Mesenchymal stem cell (in vitro differentiated cells and primary cell): ENCODE measurements around the gene CTAGE1. TPM values are rescaled to one million over a fixed set of nuclear protein-coding genes. Genes with fewer than 3 reads are reported as not detected.

Source experiments
- DNase-seq: peaks from one replicate; pipeline ENCODE4 v3.0.0-alpha.2; 2013
- H2AFZ ChIP-seq: one replicate; pipeline ENCODE4 v1.6.1; 2013; ENCODE audit warnings: low read depth, mild to moderate bottlenecking, control low read depth, inconsistent platforms, low read length, moderate library complexity
- H2AK5ac ChIP-seq: 2 replicates; pipeline ENCODE4 v1.6.1; 2013; ENCODE audit warnings: low read length, moderate library complexity, mild to moderate bottlenecking, inconsistent platforms; ENCODE audit not compliant: severe bottlenecking
- H2BK120ac ChIP-seq: one replicate; pipeline ENCODE4 v1.6.1; 2013; ENCODE audit warnings: low read depth, mild to moderate bottlenecking, inconsistent platforms, low read length, moderate library complexity
- H2BK12ac ChIP-seq, 2 experiments: one replicate each; pipeline ENCODE4 v1.6.1; 2013; ENCODE audit warnings: inconsistent platforms in 2 of 2, low read length in 2 of 2, mild to moderate bottlenecking in 2 of 2, moderate library complexity in 2 of 2, control low read depth in 1 of 2
- H2BK15ac ChIP-seq: one replicate; pipeline ENCODE4 v1.6.1; 2013; ENCODE audit warnings: mild to moderate bottlenecking, low read depth, inconsistent platforms; ENCODE audit not compliant: poor library complexity, severe bottlenecking
- H2BK5ac ChIP-seq: 2 replicates; pipeline ENCODE4 v1.6.1; 2013; ENCODE audit warnings: low read depth, mild to moderate bottlenecking, low read length, control low read depth, inconsistent platforms; ENCODE audit not compliant: poor library complexity, severe bottlenecking
- H3K14ac ChIP-seq, 2 experiments: one replicate each; pipeline ENCODE4 v1.6.1; 2013; ENCODE audit warnings: inconsistent platforms in 2 of 2, low read length in 2 of 2, control low read depth in 1 of 2, mild to moderate bottlenecking in 1 of 2, moderate library complexity in 1 of 2
- H3K18ac ChIP-seq, 2 experiments: one replicate each; pipeline ENCODE4 v1.6.1; 2013; ENCODE audit warnings: inconsistent platforms in 2 of 2, low read length in 2 of 2, control low read depth in 1 of 2, low read depth in 1 of 2, mild to moderate bottlenecking in 1 of 2
- H3K23ac ChIP-seq, 2 experiments: one replicate each; pipeline ENCODE4 v1.6.1; 2013; ENCODE audit warnings: inconsistent platforms in 2 of 2, low read length in 2 of 2, mild to moderate bottlenecking in 2 of 2, moderate library complexity in 2 of 2, control low read depth in 1 of 2
- H3K27ac ChIP-seq: 2 replicates; pipeline ENCODE4 v1.5.1; 2013; ENCODE audit warnings: mild to moderate bottlenecking, moderate library complexity, low read length, control low read depth, inconsistent platforms; ENCODE audit not compliant: poor library complexity, severe bottlenecking
- H3K27me3 ChIP-seq, 2 experiments: 2 replicates each; pipeline versions ENCODE4 v1.6.1 to v1.7.0; 2013; ENCODE audit warnings: low read length in 2 of 2, mild to moderate bottlenecking in 2 of 2, moderate library complexity in 2 of 2, control low read depth in 1 of 2, inconsistent platforms in 1 of 2; ENCODE audit not compliant: control insufficient read depth in 1 of 2, insufficient read depth in 1 of 2
- H3K36me3 ChIP-seq, 2 experiments: 2 replicates each; pipeline versions ENCODE4 v1.6.1 to v1.7.0; 2013; ENCODE audit warnings: low read length in 2 of 2, control low read depth in 1 of 2, inconsistent platforms in 1 of 2, low read depth in 1 of 2, mild to moderate bottlenecking in 1 of 2; ENCODE audit not compliant: insufficient read depth in 2 of 2, control insufficient read depth in 1 of 2
- H3K4ac ChIP-seq, 2 experiments: one replicate each; pipeline ENCODE4 v1.6.1; 2013; ENCODE audit warnings: inconsistent platforms in 2 of 2, low read length in 2 of 2, mild to moderate bottlenecking in 2 of 2, moderate library complexity in 2 of 2, control low read depth in 1 of 2, low read depth in 1 of 2
- H3K4me1 ChIP-seq: 2 replicates; pipeline ENCODE4 v1.6.1; 2013; ENCODE audit warnings: low read depth, low read length, control low read depth; ENCODE audit not compliant: control insufficient read depth, insufficient read depth
- H3K4me2 ChIP-seq: 2 replicates; pipeline ENCODE4 v1.6.1; 2013; ENCODE audit warnings: low read length, mild to moderate bottlenecking, inconsistent platforms; ENCODE audit not compliant: poor library complexity, severe bottlenecking
- H3K4me3 ChIP-seq, 2 experiments: 2 replicates each; pipeline versions ENCODE4 v1.5.1 to v1.7.0; 2013; ENCODE audit warnings: low read length in 2 of 2, mild to moderate bottlenecking in 2 of 2, control low read depth in 1 of 2, low read depth in 1 of 2; ENCODE audit not compliant: insufficient read depth in 1 of 2
- H3K79me1 ChIP-seq: replicated peaks from 2 replicates; pipeline ENCODE4 v1.6.1; 2013; ENCODE audit warnings: mild to moderate bottlenecking, control low read depth, low read length, inconsistent platforms; ENCODE audit not compliant: poor library complexity, severe bottlenecking
- H3K9ac ChIP-seq: 2 replicates; pipeline ENCODE4 v1.7.0; 2013; ENCODE audit warnings: mild to moderate bottlenecking, low read length, moderate library complexity
- H3K9me3 ChIP-seq: 2 replicates; pipeline ENCODE4 v1.7.0; 2013; ENCODE audit warnings: mild to moderate bottlenecking, low read length; ENCODE audit not compliant: control insufficient read depth
- H4K8ac ChIP-seq: one replicate; pipeline ENCODE4 v1.6.1; 2013; ENCODE audit warnings: inconsistent platforms, mild to moderate bottlenecking, low read length, moderate library complexity
- H4K91ac ChIP-seq: one replicate; pipeline ENCODE4 v1.6.1; 2013; ENCODE audit warnings: mild to moderate bottlenecking, low read length, inconsistent platforms
- WGBS: methylation state at CpG from one replicate; pipeline ENCODE4 v1.1.7; 2013; ENCODE audit warnings: mixed read lengths; 5-methylcytosine and 5-hydroxymethylcytosine counted together
- polyA plus RNA-seq, 2 experiments: library from polyadenylated mRNA; stranded (reverse); fragments of 200-250 nt; gene quantifications; one replicate each; pipeline ENCODE4 v1.2.3, GENCODE V29; 2013

Gene CTAGE1, protein sequence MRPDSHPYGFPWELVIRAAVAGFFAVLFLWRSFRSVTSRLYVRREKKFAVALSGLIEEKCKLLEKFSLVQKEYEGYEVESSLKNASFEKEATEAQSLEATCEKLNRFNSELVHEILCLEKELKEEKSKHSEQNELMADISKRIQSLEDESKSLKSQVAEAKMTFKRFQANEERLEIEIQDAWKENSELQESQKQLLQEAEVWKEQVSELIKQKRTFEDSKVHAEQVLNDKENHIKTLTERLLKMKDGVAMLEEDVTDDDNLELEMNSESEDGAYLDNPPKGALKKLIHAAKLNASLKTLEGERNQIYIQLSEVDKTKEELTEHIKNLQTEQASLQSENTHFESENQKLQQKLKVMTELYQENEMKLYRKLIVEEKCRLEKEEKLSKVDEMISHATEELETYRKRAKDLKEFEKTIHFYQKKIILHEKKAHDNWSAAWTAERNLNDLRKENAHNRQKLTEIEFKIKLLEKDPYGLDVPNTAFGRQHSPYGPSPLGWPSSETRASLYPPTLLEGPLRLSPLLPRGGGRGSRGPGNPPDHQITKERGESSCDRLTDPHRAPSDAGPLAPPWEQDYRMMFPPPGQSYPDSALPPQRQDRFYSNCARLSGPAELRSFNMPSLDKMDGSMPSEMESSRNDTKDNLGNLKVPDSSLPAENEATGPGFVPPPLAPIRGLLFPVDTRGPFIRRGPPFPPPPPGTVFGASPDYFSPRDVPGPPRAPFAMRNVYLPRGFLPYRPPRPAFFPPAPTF
- 0.03 TPM for polyA plus RNA-seq (2013, experiment 1 of 2)
- 0.01 TPM for polyA plus RNA-seq (2013, experiment 2 of 2)

DNA sequence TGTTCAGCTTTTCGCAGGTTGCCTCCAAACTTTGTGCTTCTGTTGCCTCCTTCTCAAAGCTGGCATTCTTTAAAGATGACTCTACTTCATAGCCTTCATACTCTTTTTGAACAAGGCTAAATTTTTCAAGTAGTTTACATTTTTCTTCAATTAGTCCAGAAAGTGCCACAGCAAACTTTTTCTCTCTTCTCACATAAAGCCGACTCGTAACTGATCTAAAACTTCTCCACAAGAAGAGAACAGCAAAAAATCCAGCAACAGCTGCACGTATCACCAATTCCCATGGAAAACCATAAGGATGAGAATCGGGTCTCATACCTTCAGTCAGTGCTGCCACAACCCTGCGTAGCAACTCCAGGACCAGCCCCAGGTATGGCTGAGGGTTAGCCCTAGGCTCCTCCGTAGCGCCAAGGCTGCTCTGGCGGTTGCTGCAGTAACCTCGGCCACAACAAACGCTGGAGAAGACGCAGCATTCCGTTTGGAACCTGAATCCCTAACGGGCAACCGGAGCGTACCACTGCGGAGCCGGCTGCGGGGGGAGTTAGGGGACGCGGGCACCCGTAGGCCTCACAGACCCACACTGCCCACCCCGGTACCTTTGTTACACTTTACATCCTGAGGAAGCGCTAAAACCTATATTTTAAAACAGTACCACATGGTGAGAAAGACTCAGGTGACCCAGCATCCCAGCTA, at the start of gene CTAGE1:
Gene CTAGE1, minus strand, starts transcription at position 420 of the 693 bp plus-strand sequence. Its CDS starts 104 bp downstream, at position 316.
- peak within 1 kb of the TSS; percentile 73 for H2AFZ ChIP-seq
- no peak within 1 kb of the TSS for H2BK15ac ChIP-seq
- H3K9me3 ChIP-seq: no peaks in the 10 kb centered on the region
- peak within 1 kb of the TSS in 1 of 2 experiments; percentile 53 for H3K14ac ChIP-seq
- H3K4me2 ChIP-seq: no peak within 1 kb of the TSS
- H3K18ac ChIP-seq: peak within 1 kb of the TSS; percentile 50 to 86
- peak; percentile 29 for DNase-seq
- H3K4me3 ChIP-seq: peak within 1 kb of the TSS in 1 of 2 experiments; percentile 20
- H3K36me3 ChIP-seq: no peaks in the 10 kb centered on the region
- H3K4me1 ChIP-seq: peaks cover 3% of the 10 kb centered on the region
- H3K23ac ChIP-seq: no peak within 1 kb of the TSS
- 73% methylated on average over 24 of the region's 24 CpGs for WGBS
- H2AK5ac ChIP-seq: peak within 1 kb of the TSS; percentile 44
- peak within 1 kb of the TSS; percentile 78 for H3K27ac ChIP-seq
- H4K8ac ChIP-seq: peak within 1 kb of the TSS; percentile 59
- H3K79me1 ChIP-seq: no peaks in the 10 kb centered on the region
- no peak within 1 kb of the TSS for H3K4ac ChIP-seq
- H4K91ac ChIP-seq: peak within 1 kb of the TSS; percentile 52
- peak within 1 kb of the TSS; percentile 35 for H2BK5ac ChIP-seq
- no peaks in the 10 kb centered on the region for H3K27me3 ChIP-seq
- peak within 1 kb of the TSS; percentile 11 to 57 for H2BK12ac ChIP-seq
- H2BK120ac ChIP-seq: no peak within 1 kb of the TSS
- H3K9ac ChIP-seq: no peak within 1 kb of the TSS

DNA sequence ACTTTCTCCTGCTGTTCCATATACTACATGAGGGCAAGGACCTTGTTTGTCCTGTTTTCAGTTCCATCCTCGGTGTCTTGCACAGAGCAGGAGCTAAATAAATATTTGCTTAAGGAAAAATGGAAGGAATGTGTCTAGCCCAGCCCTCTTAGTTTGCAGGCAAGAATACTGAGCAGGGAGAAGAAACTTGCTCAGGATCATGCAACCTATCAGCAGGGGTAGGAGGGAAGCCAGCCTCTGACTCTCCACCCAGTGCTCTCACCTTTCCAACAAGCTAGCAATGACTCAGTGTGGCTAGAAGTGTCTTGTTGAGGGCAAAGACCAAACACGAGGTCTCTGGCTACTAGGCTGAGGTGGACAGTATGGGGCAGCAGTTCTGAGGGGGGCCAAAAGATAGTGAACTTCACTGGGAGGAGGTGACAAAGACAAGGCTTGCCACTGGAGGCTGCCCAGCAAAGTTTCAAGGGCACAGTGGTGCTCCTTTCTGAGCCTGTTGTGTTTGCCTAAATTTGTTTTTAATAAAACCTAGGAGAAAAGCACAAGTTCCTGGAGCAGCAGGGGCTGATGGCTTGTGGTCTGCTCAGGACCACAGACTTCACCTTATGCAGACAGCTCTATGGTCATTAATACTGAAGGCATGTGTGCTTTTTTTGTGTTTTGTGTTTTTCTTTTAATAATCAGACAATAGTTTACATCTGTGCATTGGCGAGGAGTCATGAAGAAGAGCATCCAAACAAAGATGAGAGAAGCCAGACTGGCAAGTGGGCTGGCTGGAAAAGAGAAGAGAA, 49.1 kb upstream of the CTAGE1 start:
- no peak overlapping the region for H3K23ac ChIP-seq
- no peak overlapping the region for H3K14ac ChIP-seq
- H2AK5ac ChIP-seq: no peak overlapping the region
- peak overlapping the region; percentile 4 for H4K8ac ChIP-seq
- no peaks in the 10 kb centered on the region for H3K79me1 ChIP-seq
- H3K4me3 ChIP-seq: peak overlapping the region in 1 of 2 experiments; percentile 20
- peak; percentile 91 for DNase-seq
- H4K91ac ChIP-seq: peak overlapping the region; percentile 12
- WGBS: 19% methylated on average over 3 of the region's 3 CpGs
- H2BK120ac ChIP-seq: peak overlapping the region; percentile 56
- peak overlapping the region; percentile 62 for H3K27ac ChIP-seq
- peak overlapping the region; percentile 85 to 99 for H2BK12ac ChIP-seq
- H3K4me1 ChIP-seq: peaks cover 23% of the 10 kb centered on the region
- H3K4me2 ChIP-seq: peak overlapping the region; percentile 32
- H3K4ac ChIP-seq: peak overlapping the region in 1 of 2 experiments; percentile 83
- H3K9ac ChIP-seq: peak overlapping the region; percentile 63
- no peaks in the 10 kb centered on the region for H3K27me3 ChIP-seq
- no peak overlapping the region for H2AFZ ChIP-seq
- H2BK5ac ChIP-seq: no peak overlapping the region
- H3K9me3 ChIP-seq: peaks cover 4% of the 10 kb centered on the region
- H3K36me3 ChIP-seq: no peaks in the 10 kb centered on the region
- peak overlapping the region; percentile 67 to 94 for H3K18ac ChIP-seq
- no peak overlapping the region for H2BK15ac ChIP-seq

DNA sequence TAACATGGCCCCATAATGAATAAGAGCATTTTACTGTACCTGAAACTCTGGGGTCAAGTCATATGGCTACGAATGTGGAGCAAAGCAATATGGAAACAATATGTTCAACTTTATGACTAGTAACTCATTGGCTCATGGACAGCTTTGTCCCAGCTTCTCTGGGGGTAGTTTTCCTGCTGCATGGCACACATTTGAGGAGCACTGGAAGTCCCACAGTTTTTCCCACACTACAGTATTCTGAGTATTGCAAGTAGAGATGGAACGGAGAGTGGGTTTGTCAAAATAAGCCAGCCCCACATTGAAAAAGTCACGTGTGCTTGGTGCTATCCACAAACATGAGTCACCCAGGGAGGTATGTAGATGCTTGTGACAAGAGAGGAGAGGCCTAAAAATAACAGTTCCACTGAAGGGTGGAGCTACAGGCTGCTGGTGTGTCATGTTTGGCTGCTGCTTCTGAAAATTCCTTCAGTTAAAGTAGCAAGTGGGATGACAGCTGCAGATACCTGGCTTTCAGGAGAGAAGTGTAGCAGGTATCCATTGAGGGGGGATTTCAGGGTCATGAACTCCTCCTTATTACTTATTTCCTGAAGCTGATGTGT, 48.2 kb upstream of the CTAGE1 start:
- DNase-seq: peak; percentile 97
- H3K4me1 ChIP-seq: peaks cover 16% of the 10 kb centered on the region
- H4K91ac ChIP-seq: no peak overlapping the region
- H3K4ac ChIP-seq: no peak overlapping the region
- no peak overlapping the region for H4K8ac ChIP-seq
- H2BK120ac ChIP-seq: no peak overlapping the region
- H3K4me3 ChIP-seq: peak overlapping the region in 1 of 2 experiments; percentile 20
- no peak overlapping the region for H2BK5ac ChIP-seq
- H3K23ac ChIP-seq: no peak overlapping the region
- H3K14ac ChIP-seq: no peak overlapping the region
- H3K18ac ChIP-seq: peak overlapping the region in 1 of 2 experiments; percentile 67
- no peak overlapping the region for H2BK15ac ChIP-seq
- H3K79me1 ChIP-seq: no peaks in the 10 kb centered on the region
- H3K4me2 ChIP-seq: peak overlapping the region; percentile 32
- 26% methylated on average over 3 of the region's 3 CpGs for WGBS
- peaks cover 4% of the 10 kb centered on the region for H3K9me3 ChIP-seq
- H3K9ac ChIP-seq: peak overlapping the region; percentile 63
- H3K36me3 ChIP-seq: no peaks in the 10 kb centered on the region
- no peaks in the 10 kb centered on the region for H3K27me3 ChIP-seq
- no peak overlapping the region for H2AFZ ChIP-seq
- peak overlapping the region; percentile 62 for H3K27ac ChIP-seq
- no peak overlapping the region for H2AK5ac ChIP-seq
- H2BK12ac ChIP-seq: peak overlapping the region in 1 of 2 experiments; percentile 90
